ENCODE results near the gene CCDC12.

The CCDC12 gene

GRCh38 chr3:46888705-46889104 is 87.8 kb downstream of the CCDC12 start:
- DNase-seq = no peak

- DNase-seq = no peak
Measured at GRCh38 chr3:46887980-46888494, 88.5 kb downstream of the CCDC12 start.

- DNase-seq = no peak
Measured at GRCh38 chr3:46885612-46886011, 90.9 kb downstream of the CCDC12 start.

GRCh38 chr3:46884929-46885328 is 91.6 kb downstream of the CCDC12 start:
- DNase-seq = no peak

- DNase-seq = no peak
Measured at GRCh38 chr3:46884427-46884826, 92.1 kb downstream of the CCDC12 start.

GRCh38 chr3:46883830-46884185 is 92.7 kb downstream of the CCDC12 start:
- DNase-seq = no peak

GRCh38 chr3:46883054-46883829 is 93.3 kb downstream of the CCDC12 start:
- DNase-seq = peak; percentile 16

- no peak for DNase-seq
Measured at GRCh38 chr3:46882377-46883053, 94.0 kb downstream of the CCDC12 start.

GRCh38 chr3:46881596-46882376 is 94.8 kb downstream of the CCDC12 start:
- DNase-seq = peak; percentile 11

- no peak for DNase-seq
Measured at GRCh38 chr3:46880884-46881595, 95.5 kb downstream of the CCDC12 start.

- no peak for DNase-seq
Measured at GRCh38 chr3:46878781-46879436, 97.6 kb downstream of the CCDC12 start.

GRCh38 chr3:46877406-46878125 is 99.0 kb downstream of the CCDC12 start, which contains the start of gene PTH1R:
PTH1R (plus strand) TSS chr3:46877721; CDS start chr3:46883560, 5,839 bp downstream.
- no peak for DNase-seq

- DNase-seq = no peak
Measured at GRCh38 chr3:46876313-46877300, 99.9 kb downstream of the CCDC12 start.

GRCh38 chr3:46875560-46875959 is 101.0 kb downstream of the CCDC12 start:
- no peak for DNase-seq

GRCh38 chr3:46874430-46874829 is 102.1 kb downstream of the CCDC12 start:
- DNase-seq = no peak

- no peak for DNase-seq
Measured at GRCh38 chr3:46873521-46873920, 103.0 kb downstream of the CCDC12 start.

Measured in CD4-positive, alpha-beta T cell treated with Interleukin-21 for 1 hour (primary cell).